GM12878 (cell line): ENCODE measurements around the gene PROM1.

Experiments
- CTCF ChIP-seq, 3 experiments: IDR thresholded peaks in 2 of 3; conservative IDR thresholded peaks in 1 of 3; 2 replicates each; pipeline ENCODE4 v1.5.1; 2011; ENCODE audit warnings: low read depth in 3 of 3, low read length in 3 of 3, mild to moderate bottlenecking in 3 of 3, control low read depth in 2 of 3, moderate library complexity in 2 of 3, inconsistent platforms in 1 of 3, mixed read lengths in 1 of 3; ENCODE audit not compliant: control insufficient read depth in 2 of 3, insufficient read depth in 1 of 3; ENCODE audit errors: extremely low read depth in 1 of 3
- EP300 ChIP-seq, 2 experiments: fragments of 150-350 bp in 1 of 2; IDR thresholded peaks; 2 replicates each; pipeline ENCODE4 v1.6.1; 2011 to 2012; ENCODE audit warnings: low read depth in 2 of 2, low read length in 2 of 2, borderline replicate concordance in 1 of 2, improper control_type of control experiment in 1 of 2, inconsistent platforms in 1 of 2; ENCODE audit not compliant: control insufficient read depth in 1 of 2
- FOXK2 ChIP-seq: fragments of 450-650 bp; IDR thresholded peaks from 2 replicates; pipeline ENCODE4 v1.6.1; 2017; ENCODE audit warnings: mild to moderate bottlenecking, moderate library complexity
- MYC ChIP-seq: IDR thresholded peaks from 2 replicates; pipeline ENCODE4 v1.6.1; 2011; ENCODE audit warnings: mild to moderate bottlenecking, low read length, moderate library complexity, inconsistent platforms; ENCODE audit not compliant: insufficient read depth, insufficient replicate concordance, insufficient read length, severe bottlenecking
- RCOR1 ChIP-seq: conservative IDR thresholded peaks from 2 replicates; pipeline ENCODE4 v1.6.1; 2012; ENCODE audit warnings: low read depth, low read length, improper control_type of control experiment
- REST ChIP-seq: IDR thresholded peaks from 2 replicates; pipeline ENCODE4 v1.6.1; 2012; ENCODE audit warnings: mild to moderate bottlenecking, low read depth, low read length
- SP1 ChIP-seq: IDR thresholded peaks from one replicate; pipeline ENCODE4 v1.6.1; 2011; ENCODE audit warnings: low read depth, low read length
- TCF7 ChIP-seq: IDR thresholded peaks from 2 replicates; pipeline ENCODE4 v1.6.1; 2014; ENCODE audit warnings: antibody characterized with exemption, borderline replicate concordance
- YY1 ChIP-seq: IDR thresholded peaks from 2 replicates; pipeline ENCODE4 v1.6.1; 2011; ENCODE audit warnings: low read depth, mild to moderate bottlenecking, low read length
- ZNF207 ChIP-seq: fragments of 450-650 bp; IDR thresholded peaks from 2 replicates; pipeline ENCODE4 v1.6.1; 2014; ENCODE audit warnings: antibody characterized with exemption, mild to moderate bottlenecking, borderline replicate concordance
- ZZZ3 ChIP-seq: IDR thresholded peaks from 2 replicates; pipeline ENCODE4 v1.6.1; 2011; ENCODE audit warnings: low read depth; ENCODE audit not compliant: control insufficient read depth, insufficient read length

- TF ChIP-seq MYC: no peak
- no peak for TF ChIP-seq YY1
- no peak for TF ChIP-seq RCOR1
- no peak for TF ChIP-seq CTCF (IDR thresholded peaks at IDR 0.05 in 2 of 3, conservative IDR thresholded peaks at IDR 0.05 in 1 of 3; ENCODE audit: control insufficient read depth in 2 of 3, extremely low read depth in 1 of 3, insufficient read depth in 1 of 3, low read depth in 3 of 3, low read length in 3 of 3)
- no peak for TF ChIP-seq ZNF207
- no peak for TF ChIP-seq REST
- TF ChIP-seq SP1: no peak
- TF ChIP-seq ZZZ3: no peak
- TF ChIP-seq FOXK2: no peak
- no peak for TF ChIP-seq TCF7
- no peak for TF ChIP-seq EP300 (IDR thresholded peaks at IDR 0.05; ENCODE audit: borderline replicate concordance in 1 of 2, control insufficient read depth in 1 of 2, low read depth in 2 of 2, low read length in 2 of 2)
These were observed 95.6 kb downstream of the PROM1 start for GRCh38 chr4:15988222-15988621.
